Activated CD4-positive, alpha-beta T cell treated with anti-CD3 and anti-CD28 coated beads, Interleukin-2, amount 50 U/mL, for 4 hours (primary cell): ENCODE measurements around the gene TLX1.

ENCODE experiments used
- DNase-seq, 2 experiments: peaks; one replicate each; pipeline ENCODE4 v3.0.0-alpha.2; 2020

The TLX1 gene

GRCh38 chr10:101112799-101113594, 18.1 kb upstream of the TLX1 start:
- DNase-seq: no peak

DNA sequence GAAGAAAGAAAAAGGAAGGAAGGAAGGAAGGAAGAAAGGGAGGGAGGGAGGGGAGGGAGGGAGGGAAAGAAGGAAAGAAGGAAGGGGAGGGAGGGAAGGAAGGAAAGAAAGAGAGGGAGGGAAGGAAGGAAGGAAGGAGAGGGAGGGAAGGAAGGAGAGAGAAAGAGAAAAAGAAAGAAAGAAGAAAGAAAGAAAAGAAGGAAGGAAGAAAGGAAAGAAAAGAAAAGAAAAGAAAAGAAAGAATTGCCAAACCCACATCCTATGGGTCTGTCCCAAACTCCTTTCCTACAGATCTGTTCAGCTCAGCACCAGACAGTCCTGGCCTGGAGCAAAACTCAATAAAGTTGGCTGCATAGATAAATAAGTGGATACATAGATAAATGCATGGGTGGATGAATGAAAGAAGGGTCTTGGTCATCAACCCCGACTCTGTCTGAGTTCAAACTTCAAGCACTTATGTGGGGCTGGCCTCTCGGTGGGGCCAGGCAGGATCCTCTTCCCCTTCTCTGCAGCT, 17.2 kb upstream of the TLX1 start:
- no peak for DNase-seq

- DNase-seq: no peak
Measured at GRCh38 chr10:101114646-101115045, 16.5 kb upstream of the TLX1 start.

DNA sequence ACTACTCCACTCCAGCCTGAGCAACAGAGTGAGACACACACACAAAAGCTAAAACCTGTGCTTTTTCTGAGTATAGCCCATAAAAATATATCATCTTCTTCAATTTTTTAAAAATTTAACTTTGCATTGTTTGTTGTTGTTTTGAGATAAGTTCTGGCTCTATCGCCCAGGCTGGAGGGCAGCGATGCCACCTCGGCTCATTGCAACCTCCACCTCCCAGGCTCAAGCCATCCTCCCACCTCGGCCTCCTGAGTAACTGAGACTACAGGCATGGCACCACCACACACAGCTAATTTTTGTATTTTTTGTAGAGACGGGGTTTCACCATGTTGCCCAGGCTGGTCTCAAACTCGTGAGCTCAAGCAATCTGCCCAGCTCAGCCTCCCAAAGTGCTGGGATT, 14.3 kb upstream of the TLX1 start:
- DNase-seq: no peak

DNA sequence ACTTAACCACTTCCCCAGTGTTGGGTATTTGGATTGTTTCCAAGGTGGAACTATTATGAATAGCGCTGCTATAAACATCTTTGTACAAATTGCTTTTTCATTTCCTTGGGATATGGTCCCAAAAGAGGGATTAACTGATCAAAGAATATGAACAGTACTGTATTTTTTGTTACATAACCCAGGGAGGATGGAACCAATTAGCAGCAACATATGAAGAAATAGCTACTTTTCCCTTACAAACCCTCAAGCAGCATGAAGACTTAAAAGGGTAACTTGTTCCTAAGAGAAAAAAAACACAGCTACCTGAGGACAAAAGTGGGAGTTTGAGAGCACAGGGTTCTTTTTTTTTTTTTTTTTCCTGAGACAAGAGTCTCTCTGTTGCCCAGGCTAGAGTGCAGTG, 13.1 kb upstream of the TLX1 start:
- DNase-seq: no peak

DNA sequence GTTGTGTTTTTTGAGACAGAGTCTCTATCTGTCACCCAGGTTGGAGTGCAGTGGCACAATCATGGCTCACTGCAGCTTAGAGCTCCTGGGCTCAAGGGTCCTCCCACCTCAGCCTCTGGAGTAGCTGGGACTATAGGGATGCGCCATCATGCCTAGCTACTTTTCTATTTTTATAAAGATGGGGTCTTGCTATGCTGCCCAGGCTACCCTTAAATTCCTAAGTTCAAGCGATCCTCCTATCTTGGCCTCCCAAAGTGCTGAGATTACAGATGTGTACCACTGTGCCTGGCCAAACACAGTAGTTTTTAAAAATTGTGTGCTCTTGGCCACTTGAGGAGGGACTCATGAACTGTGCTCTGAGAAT, 10.6 kb upstream of the TLX1 start:
- no peak for DNase-seq

- peak; percentile 31 to 42 for DNase-seq
Measured at GRCh38 chr10:101120884-101121653, 10.0 kb upstream of the TLX1 start.

DNA sequence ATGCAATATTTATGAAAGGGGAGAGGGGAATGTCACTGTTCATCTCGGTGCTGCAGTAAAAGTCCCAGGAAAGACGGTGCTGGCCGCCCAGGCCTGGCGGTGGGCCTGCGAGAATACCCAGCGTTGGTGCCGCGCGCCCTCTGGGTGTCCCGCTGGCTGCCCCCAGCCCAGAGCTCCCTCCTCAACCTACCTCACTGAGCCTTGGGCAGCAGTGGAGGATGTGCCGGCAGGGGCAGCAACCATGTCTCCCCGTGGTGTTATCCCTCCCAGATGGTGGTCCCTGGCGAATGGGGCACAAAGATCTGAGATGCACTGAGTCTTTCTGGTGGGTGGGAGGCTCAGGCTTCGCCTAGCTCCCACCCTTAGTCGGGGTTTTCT, 9.5 kb upstream of the TLX1 start:
- no peak for DNase-seq

GRCh38 chr10:101122270-101123084, 8.6 kb upstream of the TLX1 start:
- DNase-seq: no peak

DNA sequence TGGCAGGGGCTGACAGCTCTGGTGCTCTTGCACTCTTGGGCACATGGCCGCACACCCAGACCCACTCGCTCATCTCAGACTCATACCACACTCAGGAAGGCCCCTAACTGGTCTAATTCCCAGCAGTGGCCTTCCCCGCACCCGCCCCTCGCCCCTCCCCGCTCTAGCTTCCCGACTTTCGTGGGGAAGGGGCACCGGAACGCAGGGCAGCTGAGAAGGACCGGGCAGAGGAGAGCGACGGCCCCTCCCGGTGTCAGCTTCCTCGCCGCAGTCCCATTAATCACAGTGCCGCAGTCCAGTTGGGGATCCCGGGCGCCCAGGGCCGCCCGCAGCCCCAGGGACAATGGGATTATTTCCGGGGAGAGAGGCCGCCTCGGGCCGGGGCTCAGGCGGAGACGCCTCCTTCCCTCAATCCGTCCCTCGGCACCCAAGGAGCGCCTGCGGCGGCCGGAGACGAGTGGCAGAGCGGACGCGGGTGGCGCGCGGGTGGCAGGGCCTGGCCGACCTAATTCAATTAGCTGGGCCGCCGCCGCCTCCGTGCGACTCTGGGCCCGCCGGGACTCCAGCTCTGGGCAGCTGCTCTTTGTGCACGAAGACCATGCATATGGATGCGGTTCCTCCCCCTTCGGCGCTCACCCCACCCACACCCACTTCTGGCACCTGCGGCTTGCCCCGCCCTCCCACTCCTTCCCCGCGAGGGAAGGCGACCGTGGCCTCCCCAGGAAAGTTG, 7.8 kb upstream of the TLX1 start:
- DNase-seq: no peak

GRCh38 chr10:101123815-101124617, 7.1 kb upstream of the TLX1 start:
- no peak for DNase-seq

DNA sequence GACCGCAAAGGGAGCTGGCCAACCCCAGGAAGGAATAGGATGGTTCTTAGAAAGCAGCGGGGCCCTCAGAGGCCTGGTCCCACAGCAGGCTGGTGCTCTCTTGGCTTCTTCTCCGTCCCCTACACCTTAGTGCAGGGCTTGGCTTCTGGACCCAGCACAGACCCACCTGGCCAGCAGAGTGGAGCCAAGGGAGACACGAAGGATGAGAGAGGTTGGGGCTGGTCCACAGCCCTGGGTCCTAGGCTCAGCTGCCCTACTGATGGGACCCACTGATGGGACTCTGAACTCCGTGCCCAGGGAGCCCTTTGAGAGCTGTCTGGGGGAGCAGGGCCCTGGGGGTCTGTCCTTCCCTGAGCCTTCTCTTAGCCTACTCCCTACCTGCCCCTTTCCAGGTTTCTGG, 6.2 kb upstream of the TLX1 start:
- no peak for DNase-seq

- DNase-seq: no peak
Measured at GRCh38 chr10:101126684-101127628, 4.1 kb upstream of the TLX1 start.

DNA sequence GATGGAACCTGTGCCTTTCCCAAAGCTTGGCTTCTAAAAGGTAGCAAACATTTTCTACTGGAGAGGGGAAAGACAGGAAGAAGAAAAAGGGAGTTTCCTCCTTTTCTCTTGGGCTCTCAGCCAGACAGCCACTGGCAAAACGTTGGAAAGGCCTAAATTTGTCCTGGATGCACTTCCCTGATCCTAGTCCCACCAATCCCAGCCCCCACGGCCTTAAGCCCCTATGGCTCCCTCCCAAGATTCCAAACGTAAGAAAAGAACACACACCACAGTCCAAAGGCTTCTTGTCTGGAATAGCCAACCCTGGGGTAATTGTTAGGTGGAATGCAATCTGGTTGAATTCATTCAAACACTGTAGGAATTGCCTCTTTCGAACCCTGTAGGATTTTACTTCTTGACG, 959 bp upstream of the TLX1 start:
- no peak for DNase-seq

DNA sequence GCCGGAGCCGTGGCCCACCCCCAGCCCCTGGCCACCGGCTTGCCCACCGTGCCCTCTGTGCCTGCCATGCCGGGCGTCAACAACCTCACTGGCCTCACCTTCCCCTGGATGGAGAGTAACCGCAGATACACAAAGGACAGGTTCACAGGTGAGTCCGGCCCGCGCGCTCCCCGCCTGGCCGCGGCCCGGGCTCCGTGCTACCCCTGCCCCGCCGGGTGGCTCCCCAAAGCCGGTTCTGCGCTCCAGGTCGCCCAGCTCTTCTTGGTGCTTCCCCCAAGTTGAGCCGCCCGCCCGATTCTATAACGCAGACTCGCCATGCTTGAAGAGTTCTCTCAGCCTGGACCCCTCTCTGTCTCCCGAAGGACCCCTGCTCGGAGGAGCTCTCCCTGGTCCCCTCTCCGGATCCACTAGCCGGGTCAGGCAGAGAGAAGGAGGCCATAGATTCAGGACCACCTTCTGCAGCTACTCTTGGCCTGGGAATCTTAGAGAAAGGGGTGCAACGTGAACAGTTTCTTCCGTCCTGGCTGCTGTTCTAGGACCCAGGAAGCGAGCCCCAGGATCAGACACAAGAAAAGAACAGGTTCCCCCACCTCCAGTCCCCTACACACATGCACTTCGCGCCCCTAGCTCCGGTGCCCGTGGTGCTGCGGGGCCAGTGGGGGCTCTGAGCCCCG, 999 bp downstream of the TLX1 start:
- no peak for DNase-seq

- DNase-seq: no peak
Measured at GRCh38 chr10:101132636-101133473, 1.8 kb downstream of the TLX1 start.

- no peak for DNase-seq
Measured at GRCh38 chr10:101133489-101134298, 2.6 kb downstream of the TLX1 start.
